Nephron (organoid): ENCODE data around the gene PRMT9.
A peak's percentile ranks its signal among the peaks of the same experiment; 100 is the strongest.

Source experiments
- H3K27ac Mint-ChIP-seq, 3 experiments: 2 replicates each; pipeline ENCODE4 v1.8.0; 2020; ENCODE audit warnings: mixed read lengths in 3 of 3, mild to moderate bottlenecking in 2 of 3, moderate library complexity in 1 of 3
- H3K27me3 Mint-ChIP-seq: 2 replicates; pipeline ENCODE4 v1.8.0; 2021; ENCODE audit warnings: low read depth, mild to moderate bottlenecking, moderate library complexity, mixed read lengths
- H3K36me3 Mint-ChIP-seq: 2 replicates; pipeline ENCODE4 v1.8.0; 2020; ENCODE audit warnings: low read depth, mixed read lengths
- H3K4me1 Mint-ChIP-seq: 2 replicates; pipeline ENCODE4 v1.8.0; 2020; ENCODE audit warnings: mixed read lengths
- H3K4me3 Mint-ChIP-seq, 3 experiments: 2 replicates each; pipeline ENCODE4 v1.8.0; 2020; ENCODE audit warnings: mild to moderate bottlenecking in 3 of 3, mixed read lengths in 3 of 3, moderate library complexity in 2 of 3
- H3K9me3 Mint-ChIP-seq: 2 replicates; pipeline ENCODE4 v1.8.0; 2020; ENCODE audit warnings: mixed read lengths
- TF ChIP-seq, protein P1 (sequence below), 3 experiments: fragments of 200-600 bp; sonication (generic); IDR thresholded peaks; one replicate each; pipeline ENCODE4 v1.5.0; 2021; ENCODE audit warnings: antibody characterized with exemption in 3 of 3; ENCODE audit not compliant: unreplicated experiment in 3 of 3

PRMT9 gene

DNA sequence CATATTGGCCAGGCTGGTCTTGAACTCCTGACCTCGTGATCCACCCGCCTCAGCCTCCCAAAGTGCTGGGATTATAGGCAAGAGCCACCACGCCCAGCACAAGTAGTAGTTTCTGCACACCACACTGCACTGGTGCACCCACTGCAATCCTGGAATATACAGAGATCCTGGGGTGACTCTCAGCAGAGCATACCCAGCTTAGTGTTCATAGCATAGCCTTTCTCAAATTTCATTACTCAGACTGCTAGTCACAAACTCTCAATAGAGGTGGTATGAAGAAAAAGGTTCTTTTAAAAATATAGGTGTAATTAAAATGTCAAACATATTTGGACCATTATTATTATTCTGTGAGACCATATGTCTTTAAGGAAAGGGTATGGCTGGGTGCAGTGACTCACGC lies 41.7 kb upstream of the PRMT9 start:
- Mint-ChIP-seq H3K27me3 (peaks cover 26% of the 10 kb centered on the region), H3K27ac (no peak overlapping the region), H3K4me1 (peaks cover 5% of the 10 kb centered on the region), H3K4me3 (no peak overlapping the region), H3K36me3 (no peaks in the 10 kb centered on the region), H3K9me3 (no peaks in the 10 kb centered on the region)
- TF ChIP-seq, protein P1, sequence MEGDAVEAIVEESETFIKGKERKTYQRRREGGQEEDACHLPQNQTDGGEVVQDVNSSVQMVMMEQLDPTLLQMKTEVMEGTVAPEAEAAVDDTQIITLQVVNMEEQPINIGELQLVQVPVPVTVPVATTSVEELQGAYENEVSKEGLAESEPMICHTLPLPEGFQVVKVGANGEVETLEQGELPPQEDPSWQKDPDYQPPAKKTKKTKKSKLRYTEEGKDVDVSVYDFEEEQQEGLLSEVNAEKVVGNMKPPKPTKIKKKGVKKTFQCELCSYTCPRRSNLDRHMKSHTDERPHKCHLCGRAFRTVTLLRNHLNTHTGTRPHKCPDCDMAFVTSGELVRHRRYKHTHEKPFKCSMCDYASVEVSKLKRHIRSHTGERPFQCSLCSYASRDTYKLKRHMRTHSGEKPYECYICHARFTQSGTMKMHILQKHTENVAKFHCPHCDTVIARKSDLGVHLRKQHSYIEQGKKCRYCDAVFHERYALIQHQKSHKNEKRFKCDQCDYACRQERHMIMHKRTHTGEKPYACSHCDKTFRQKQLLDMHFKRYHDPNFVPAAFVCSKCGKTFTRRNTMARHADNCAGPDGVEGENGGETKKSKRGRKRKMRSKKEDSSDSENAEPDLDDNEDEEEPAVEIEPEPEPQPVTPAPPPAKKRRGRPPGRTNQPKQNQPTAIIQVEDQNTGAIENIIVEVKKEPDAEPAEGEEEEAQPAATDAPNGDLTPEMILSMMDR (IDR thresholded peaks at IDR 0.05; ENCODE audit: unreplicated experiment in 3 of 3) = no peak

DNA sequence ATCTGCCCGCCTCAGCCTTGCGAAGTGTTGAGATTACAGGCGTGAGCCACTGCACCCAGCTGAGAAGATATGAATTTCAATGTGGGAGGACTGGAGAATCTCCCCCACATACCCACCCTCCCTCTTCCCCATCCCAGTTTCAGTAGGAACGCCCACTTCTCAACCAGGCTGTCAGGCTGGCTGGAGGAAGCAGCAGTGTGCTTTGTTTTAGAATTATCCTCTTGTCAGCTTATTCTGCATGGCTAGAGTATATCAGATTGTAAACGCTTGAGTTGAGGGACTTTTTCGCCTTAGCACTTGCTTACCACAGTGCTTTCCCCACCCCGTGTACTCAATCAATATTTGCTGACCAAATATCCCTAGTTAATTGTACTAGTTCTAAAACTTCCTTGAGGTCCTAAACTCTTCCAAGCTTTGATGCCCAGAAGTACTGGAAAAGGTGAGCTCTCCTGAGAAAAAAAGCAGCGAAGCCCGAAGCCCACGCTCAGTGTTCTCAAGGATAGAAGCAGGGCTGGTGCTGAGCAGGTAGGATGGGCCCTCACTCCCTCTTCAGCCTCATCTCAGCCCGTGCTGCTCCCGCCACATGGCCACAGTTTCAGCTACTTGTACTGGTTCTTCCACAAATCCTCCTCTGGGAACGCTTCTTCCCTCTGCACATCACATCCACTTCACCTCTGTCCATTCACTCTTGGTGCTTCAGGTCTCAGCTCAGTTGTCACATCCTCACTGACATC lies 40.7 kb upstream of the PRMT9 start:
- Mint-ChIP-seq H3K27ac (peak overlapping the region in 1 of 3 experiments; percentile 16), H3K4me1 (peaks cover 5% of the 10 kb centered on the region), H3K4me3 (no peak overlapping the region), H3K36me3 (no peaks in the 10 kb centered on the region), H3K27me3 (peaks cover 21% of the 10 kb centered on the region), H3K9me3 (no peaks in the 10 kb centered on the region)
- TF ChIP-seq, protein P1 (IDR thresholded peaks at IDR 0.05; ENCODE audit: unreplicated experiment in 3 of 3) = no peak

DNA sequence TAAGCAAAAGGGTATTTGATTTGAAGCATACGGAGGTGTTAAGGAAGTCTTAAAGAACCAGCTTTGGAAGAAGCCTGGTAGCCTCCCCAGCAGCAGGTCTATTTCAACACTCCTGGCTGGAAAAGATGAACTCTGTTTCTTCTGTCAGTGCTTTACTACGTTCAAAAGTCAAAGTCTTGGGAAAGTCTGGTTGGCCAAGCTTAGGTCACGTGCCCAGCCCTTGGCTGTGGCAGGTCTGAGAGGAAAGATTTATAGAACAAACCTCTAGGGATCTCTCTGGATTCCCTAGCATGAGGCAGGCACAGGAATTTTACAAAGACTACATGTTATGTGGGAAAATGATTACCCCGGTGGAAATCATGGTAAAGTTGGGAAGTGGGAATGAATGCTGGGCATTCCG lies 39.4 kb upstream of the PRMT9 start:
- Mint-ChIP-seq H3K27me3 (peaks cover 16% of the 10 kb centered on the region), H3K36me3 (no peaks in the 10 kb centered on the region), H3K4me1 (peaks cover 5% of the 10 kb centered on the region), H3K4me3 (no peak overlapping the region), H3K27ac (peak overlapping the region in 2 of 3 experiments; percentile 17 to 54), H3K9me3 (no peaks in the 10 kb centered on the region)
- TF ChIP-seq, protein P1 (IDR thresholded peaks at IDR 0.05; ENCODE audit: unreplicated experiment in 3 of 3) = no peak

DNA sequence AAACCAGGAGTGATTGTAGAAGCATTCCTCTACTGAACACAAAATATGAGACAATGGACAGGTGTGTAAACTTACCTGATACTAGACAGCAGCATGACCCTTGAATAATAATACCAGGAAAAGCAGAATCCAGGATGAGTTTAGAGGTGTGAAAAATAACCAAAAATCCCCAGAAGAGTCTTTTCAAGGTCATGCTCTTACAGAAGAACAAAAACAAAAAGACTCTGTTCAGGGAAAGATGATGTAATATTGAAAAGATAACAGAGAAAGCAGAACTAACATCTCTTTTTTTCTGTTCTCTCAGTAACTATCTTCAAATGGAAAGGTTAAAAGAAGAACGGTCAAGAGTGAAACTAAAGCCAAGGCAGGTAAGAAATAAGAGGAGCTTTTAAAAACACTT lies 33.9 kb upstream of the PRMT9 start:
- Mint-ChIP-seq H3K4me1 (no peaks in the 10 kb centered on the region), H3K27me3 (no peaks in the 10 kb centered on the region), H3K9me3 (no peaks in the 10 kb centered on the region), H3K4me3 (no peak overlapping the region), H3K27ac (no peak overlapping the region), H3K36me3 (no peaks in the 10 kb centered on the region)
- TF ChIP-seq, protein P1 (IDR thresholded peaks at IDR 0.05; ENCODE audit: unreplicated experiment in 3 of 3) = no peak

DNA sequence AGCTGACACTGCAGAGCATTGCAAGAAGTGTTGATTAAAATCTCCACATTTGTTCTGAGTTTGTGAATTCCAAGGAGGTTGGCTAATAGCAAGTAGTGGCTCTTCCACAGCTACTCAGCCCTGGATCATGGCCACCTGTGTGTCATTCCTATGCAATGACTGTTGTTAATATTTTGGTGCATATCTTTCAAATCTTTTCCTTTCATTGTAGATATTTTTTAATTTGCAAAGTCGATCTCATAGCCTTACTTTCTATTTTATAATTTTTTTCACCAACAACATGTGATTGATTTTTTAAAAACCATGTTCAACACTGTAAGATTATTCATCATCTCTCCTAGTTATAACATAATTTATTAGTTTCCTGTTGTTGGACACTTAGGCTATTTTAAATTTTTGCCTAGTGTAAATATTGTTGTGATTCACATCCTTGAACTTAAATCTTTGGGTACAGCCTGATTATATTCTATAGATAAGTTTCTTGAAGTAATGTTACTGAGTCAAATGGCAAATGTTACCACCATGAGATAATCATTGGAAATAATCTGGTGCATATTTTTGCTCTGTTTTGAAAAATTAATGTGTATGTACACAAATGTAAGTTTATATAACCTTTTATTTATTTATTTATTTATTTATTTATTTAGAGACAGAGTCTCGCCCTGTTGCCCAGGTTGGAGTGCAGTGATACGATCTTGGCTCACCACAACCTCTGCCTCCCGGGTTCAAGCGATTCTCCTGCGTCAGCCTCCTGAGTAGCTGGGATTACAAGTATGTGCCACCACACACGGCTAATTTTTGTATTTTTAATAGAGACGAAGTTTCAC lies 30.8 kb upstream of the PRMT9 start:
- no peaks in the 10 kb centered on the region for H3K36me3 Mint-ChIP-seq
- TF ChIP-seq, protein P1 (IDR thresholded peaks at IDR 0.05; ENCODE audit: unreplicated experiment in 3 of 3) = no peak
- H3K27ac Mint-ChIP-seq = no peak overlapping the region
- H3K9me3 Mint-ChIP-seq = no peaks in the 10 kb centered on the region
- H3K4me1 Mint-ChIP-seq = no peaks in the 10 kb centered on the region
- no peaks in the 10 kb centered on the region for H3K27me3 Mint-ChIP-seq
- H3K4me3 Mint-ChIP-seq = no peak overlapping the region
